Kidney (tissue), 14 donors: ENCODE results near the gene SUPT6H. TPM values are rescaled to one million over a fixed set of nuclear protein-coding genes. Genes with fewer than 3 reads are reported as not detected.
A peak's percentile ranks its signal among the peaks of the same experiment; 100 is the strongest.

Source experiments
- DNase-seq, 5 donors: peaks; one replicate each; pipeline ENCODE4 v3.0.0-alpha.2; 2013 to 2020
- FAIRE-seq: peaks from 2 replicates; lab custom pipeline; 2012; peaks lifted over from hg19 to GRCh38; lab: Jason Lieb, UNC
- H3K27ac ChIP-seq, 2 donors: one replicate each; pipeline ENCODE4 v1.7.0; 2013; ENCODE audit warnings: low read depth in 2 of 2, low read length in 2 of 2, inconsistent platforms in 1 of 2
- H3K27me3 ChIP-seq: one replicate; pipeline ENCODE4 v1.7.1; 2013; ENCODE audit warnings: low read length, inconsistent platforms; ENCODE audit not compliant: control insufficient read depth, insufficient read depth
- H3K36me3 ChIP-seq, 3 donors: one replicate each; pipeline versions ENCODE4 v1.7.0 to v1.7.1; 2013; ENCODE audit warnings: low read length in 3 of 3, control low read depth in 1 of 3, inconsistent platforms in 1 of 3; ENCODE audit not compliant: insufficient read depth in 3 of 3, control insufficient read depth in 2 of 3
- H3K4me1 ChIP-seq, 3 donors: one replicate each; pipeline versions ENCODE4 v1.7.0 to v1.7.1; 2013; ENCODE audit warnings: low read length in 3 of 3, inconsistent platforms in 1 of 3, low read depth in 1 of 3; ENCODE audit not compliant: control insufficient read depth in 2 of 3, insufficient read depth in 2 of 3
- H3K4me3 ChIP-seq, 3 donors: one replicate each; pipeline versions ENCODE4 v1.7.0 to v1.8.1; 2013; ENCODE audit warnings: low read length in 3 of 3, control low read depth in 1 of 3, inconsistent platforms in 1 of 3
- H3K9ac ChIP-seq, 3 donors: one replicate each; pipeline versions ENCODE4 v1.7.0 to v1.7.1; 2013; ENCODE audit warnings: low read length in 3 of 3, control low read depth in 1 of 3, inconsistent platforms in 1 of 3
- H3K9me3 ChIP-seq, 3 donors: one replicate each; pipeline versions ENCODE4 v1.7.0 to v1.7.1; 2013; ENCODE audit warnings: low read length in 3 of 3, control low read depth in 1 of 3, inconsistent platforms in 1 of 3; ENCODE audit not compliant: control insufficient read depth in 2 of 3, insufficient read depth in 1 of 3
- CTCF ChIP-seq: IDR thresholded peaks from 3 replicates; pipeline ENCODE4 v1.5.1; 2012; ENCODE audit warnings: mild to moderate bottlenecking, moderate library complexity, borderline replicate concordance; ENCODE audit not compliant: insufficient read depth; ENCODE audit errors: extremely low read depth
- intact Hi-C: fragments of 100-400 bp; cut with DNase I; formaldehyde crosslinking; loops from one replicate; pipeline ENCODE4 v1.11.1; 2022
- polyA plus RNA-seq: library from polyadenylated mRNA; stranded (reverse); fragments of 350-450 nt; fragmentation: Illumina TruSeq; extraction: RNeasy Lipid Tissue Mini Kit (QIAGEN cat#74804); gene quantifications from one replicate; pipeline ENCODE4 v1.2.3, GENCODE V29; 2014; ENCODE audit warnings: low read depth, low replicate concordance; ENCODE audit not compliant: insufficient read depth
- total RNA-seq: library from RNA; stranded (reverse); fragmentation: NEBNext Ultra II Directional; extraction: Animal tissue kit (Norgen Biotek cat#: 25700); gene quantifications from one replicate; pipeline ENCODE4 v1.2.1, GENCODE V29; 2021
- donor health status: control.
- donor health status: control.
- donor health status: control.
- donor health status: control.
- donor health status: control.
- donor health status: DM: yes; HTN: yes; CAD: no.
- donor health status: Normal renal cell carcinoma (clear cell type).

Gene SUPT6H
- total and polyA plus RNA-seq, 2 donors from 2014 or later: 21.4 to 61.5 TPM

GRCh38 chr17:28612936-28613872, 48.8 kb upstream of the SUPT6H start:
- Histone ChIP-seq H3K9ac (no peak overlapping the region), H3K27ac (no peak overlapping the region), H3K36me3 (peaks cover 9 to 30% (median 27%) of the 10 kb centered on the region in 3 donors), H3K27me3 (no peaks in the 10 kb centered on the region), H3K9me3 (no peaks in the 10 kb centered on the region), H3K4me1 (no peaks in the 10 kb centered on the region), H3K4me3 (peak overlapping the region in 1 of 3 donors; percentile 18)
- peak; percentile 66 for TF ChIP-seq CTCF
- intact Hi-C loops: loop anchor here (10.0 kb wide), 1 partner anchor 118 kb away; no protein-coding TSS in a partner anchor
- DNase-seq: peak in 3 of 5 donors; percentile 33 to 76 (median 52)
- no peak for FAIRE-seq

DNA sequence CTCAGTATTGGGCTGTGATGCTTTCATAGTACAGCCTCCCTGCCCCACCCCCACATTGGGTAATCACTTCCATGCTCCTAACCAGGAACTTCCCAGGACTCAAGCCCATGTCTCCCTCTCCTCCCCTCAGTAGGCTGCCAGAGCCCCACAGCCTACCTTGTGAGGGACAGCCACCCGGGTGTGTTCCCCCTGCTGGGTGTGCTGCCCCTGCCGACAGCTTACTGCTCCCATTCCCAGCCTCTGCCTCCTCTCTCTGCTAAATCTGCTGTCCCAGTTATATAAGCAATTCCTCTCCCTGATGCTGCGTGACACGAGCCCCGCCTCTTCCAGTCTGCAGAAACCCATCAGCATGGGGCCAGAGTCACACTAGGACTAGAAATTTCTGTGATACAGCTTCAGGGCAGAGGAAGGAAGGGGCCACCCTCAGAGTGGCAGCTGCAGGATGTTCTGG, 48.0 kb upstream of the SUPT6H start, which contains the start of gene RSKR:
RSKR (minus strand) TSS at position 255 of the 451 bp plus-strand sequence; CDS start at position 231, 24 bp downstream.
- H3K27ac ChIP-seq: no peak within 1 kb of the TSS
- H3K4me1 ChIP-seq: no peaks in the 10 kb centered on the region
- intact Hi-C loops: loop anchor here (10.0 kb wide), 1 partner anchor 119 kb away; no protein-coding TSS in a partner anchor

GRCh38 chr17:28615260-28615940, 46.6 kb upstream of the SUPT6H start:
- FAIRE-seq (no peak), DNase-seq (no peak)
- no peak overlapping the region for H3K27ac ChIP-seq
- intact Hi-C loops: loop anchor here (10.0 kb wide), 1 partner anchor 121 kb away; no protein-coding TSS in a partner anchor
- no peaks in the 10 kb centered on the region for H3K9me3 ChIP-seq
- no peak overlapping the region for H3K9ac ChIP-seq
- no peaks in the 10 kb centered on the region for H3K27me3 ChIP-seq
- H3K4me3 ChIP-seq: no peak overlapping the region
- H3K36me3 ChIP-seq: peaks cover 16 to 50% (median 42%) of the 10 kb centered on the region in 3 donors
- no peak for TF ChIP-seq CTCF
- H3K4me1 ChIP-seq: no peaks in the 10 kb centered on the region

More for the DNA sequence above, 48.0 kb upstream of the SUPT6H start, which contains the start of gene RSKR:
- no peak within 1 kb of the TSS for H3K9ac ChIP-seq
- TF ChIP-seq CTCF: no peak
- H3K36me3 ChIP-seq: peaks cover 14 to 36% (median 31%) of the 10 kb centered on the region in 3 donors
- peak within 1 kb of the TSS in 1 of 3 donors; percentile 18 for H3K4me3 ChIP-seq
- DNase-seq (no peak), FAIRE-seq (no peak)
- no peaks in the 10 kb centered on the region for H3K9me3 ChIP-seq
- H3K27me3 ChIP-seq: no peaks in the 10 kb centered on the region
